H1 (cell line): Measurements from ENCODE around the gene GPR12. TPM values are rescaled to one million over a fixed set of nuclear protein-coding genes. Genes with fewer than 3 reads are reported as not detected.

Experiments
- CBX5 ChIP-seq: fragments of 300-800, 300-1000 bp; sonication (generic); IDR thresholded peaks from 2 replicates; pipeline ENCODE4 v1.7.1; 2016; ENCODE audit warnings: antibody characterized with exemption, low read length, low read depth
- E2F6 ChIP-seq: IDR thresholded peaks from 2 replicates; pipeline ENCODE4 v1.6.1; 2012; ENCODE audit warnings: inconsistent platforms
- NANOG ChIP-seq: IDR thresholded peaks from 2 replicates; pipeline ENCODE4 v1.6.1; 2011; ENCODE audit warnings: low read length, low read depth, mild to moderate bottlenecking, inconsistent platforms; ENCODE audit not compliant: insufficient read depth, poor library complexity, severe bottlenecking
- SRF ChIP-seq: IDR thresholded peaks from 2 replicates; pipeline ENCODE4 v1.6.1; 2011; ENCODE audit warnings: mild to moderate bottlenecking, low read depth, low read length, moderate library complexity
- TEAD4 ChIP-seq: IDR thresholded peaks from 2 replicates; pipeline ENCODE4 v1.6.1; 2012; ENCODE audit warnings: low read depth, low read length, inconsistent platforms, mixed read lengths
- polyA plus RNA-seq, 7 experiments: library from polyadenylated mRNA; depleted of rRNA in 3 of 7; stranded (reverse) in 5 of 7; unstranded in 2 of 7; fragments of >200 nt in 5 of 7; fragments of 200-250 nt in 2 of 7; gene quantifications; 1 replicate in 5 of 7; 2 replicates in 1 of 7; 4 replicates in 1 of 7; pipeline versions ENCODE4 v1.2.1 to v1.2.3, GENCODE V29; 2011 to 2013; ENCODE audit warnings: missing spikeins in 2 of 7, mixed read lengths in 2 of 7
- total RNA-seq: library from RNA; stranded (reverse); fragmentation: NEBNext Ultra II Directional; extraction: Animal tissue kit (Norgen Biotek cat#: 25700); gene quantifications from 2 replicates; pipeline ENCODE4 v1.2.1, GENCODE V29; 2021
- TF ChIP-seq, protein P1 (sequence below): IDR thresholded peaks from 2 replicates; pipeline ENCODE4 v1.6.1; 2012; ENCODE audit warnings: low read length, inconsistent platforms

GPR12 gene
- total and polyA plus RNA-seq, 2 of the 8 experiments (the other 6 are each of a cell fraction or from before 2014, with no cell fraction given): 0.15 to 0.27 TPM

DNA sequence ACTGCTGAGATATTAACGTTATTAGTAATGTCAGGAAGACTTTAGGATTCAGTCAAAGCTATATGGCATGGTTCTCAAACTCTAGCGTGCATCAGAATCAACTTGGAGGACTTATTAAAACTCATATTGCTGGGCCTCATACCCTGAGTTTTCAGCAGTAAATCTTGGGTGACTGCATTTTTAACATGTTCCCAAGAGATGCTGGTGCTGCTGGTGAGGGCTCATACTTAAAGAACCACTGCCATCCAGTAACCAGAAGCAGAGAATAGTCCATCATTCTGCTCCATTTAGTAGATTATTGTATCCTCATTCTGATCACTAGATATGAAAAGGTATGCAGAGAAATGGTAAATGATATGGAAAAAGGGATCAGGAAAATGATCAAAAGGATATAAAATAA lies 7.9 kb downstream of the GPR12 start (continued):
- TF ChIP-seq E2F6: no peak
- TF ChIP-seq, protein P1, sequence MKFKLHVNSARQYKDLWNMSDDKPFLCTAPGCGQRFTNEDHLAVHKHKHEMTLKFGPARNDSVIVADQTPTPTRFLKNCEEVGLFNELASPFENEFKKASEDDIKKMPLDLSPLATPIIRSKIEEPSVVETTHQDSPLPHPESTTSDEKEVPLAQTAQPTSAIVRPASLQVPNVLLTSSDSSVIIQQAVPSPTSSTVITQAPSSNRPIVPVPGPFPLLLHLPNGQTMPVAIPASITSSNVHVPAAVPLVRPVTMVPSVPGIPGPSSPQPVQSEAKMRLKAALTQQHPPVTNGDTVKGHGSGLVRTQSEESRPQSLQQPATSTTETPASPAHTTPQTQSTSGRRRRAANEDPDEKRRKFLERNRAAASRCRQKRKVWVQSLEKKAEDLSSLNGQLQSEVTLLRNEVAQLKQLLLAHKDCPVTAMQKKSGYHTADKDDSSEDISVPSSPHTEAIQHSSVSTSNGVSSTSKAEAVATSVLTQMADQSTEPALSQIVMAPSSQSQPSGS: no peak
- no peak for TF ChIP-seq SRF
- no peak for TF ChIP-seq CBX5
- TF ChIP-seq TEAD4: no peak
- no peak for TF ChIP-seq NANOG
